ENCODE measurements around the gene HIGD1B. TPM values are rescaled to one million over a fixed set of nuclear protein-coding genes. Genes with fewer than 3 reads are reported as not detected.

HIGD1B gene
- total and polyA plus RNA-seq, 2 of the 4 experiments (the other 2 are of a cell fraction): not detected

GRCh38 chr17:44826123-44826790, 21.4 kb upstream of the HIGD1B start:
- POLR2A ChIA-PET (ENCODE audit: unreplicated experiment): interaction anchor here (0.6 to 0.7 kb wide), 2 partner anchors 34 to 1225 kb away, joined by 3 to 5 read pairs; no protein-coding TSS in a partner anchor
- CTCF ChIA-PET: interaction anchor here (0.7 kb wide), 1 partner anchor 47 kb away, joined by 3 read pairs; no protein-coding TSS in a partner anchor
- H3K27me3 ChIP-seq (ENCODE audit: control insufficient read depth, insufficient read depth, low read length): no peaks in the 10 kb centered on the region
- H4K20me1 ChIP-seq (ENCODE audit: insufficient read depth, low read length): peaks cover 22% of the 10 kb centered on the region; the same call in 1 of the 2 replicates
- 95% methylated on average over 4 of the region's 15 CpGs; no CpG with 5 or more reads in 1 of the 2 experiments for WGBS, 2 experiments (ENCODE audit: extremely low coverage in 2 of 2, insufficient read length in 1 of 2)
- H3K56ac ChIP-seq (ENCODE audit: extremely low read depth, insufficient read depth, low read length): no peak overlapping the region
- no peak overlapping the region for H2AK9ac ChIP-seq (replicated peaks; ENCODE audit: low read depth, low read length, poor library complexity)
- no peak overlapping the region for H3K14ac ChIP-seq (replicated peaks; ENCODE audit: low read depth, low read length)
- H4K5ac ChIP-seq (ENCODE audit: low read depth, low read length): no peak overlapping the region
- no peak overlapping the region for H3K18ac ChIP-seq (ENCODE audit: low read depth, low read length)
- H3K9ac ChIP-seq (ENCODE audit: low read depth, low read length): no peak overlapping the region
- ATAC-seq (ENCODE audit: low read depth) (no peak), DNase-seq (no peak)
- H2BK5ac ChIP-seq (ENCODE audit: low read depth, low read length, poor library complexity, severe bottlenecking): no peak overlapping the region
- H3K4ac ChIP-seq (ENCODE audit: low read depth, low read length): no peak overlapping the region
- intact Hi-C loops (cut with micrococcal nuclease): no loop called here
- no TSS peak for BruUV-seq (replicated peaks)
- no peaks in the 10 kb centered on the region for H3K9me3 ChIP-seq (ENCODE audit: control insufficient read depth, insufficient read depth, low read length)
- H2BK15ac ChIP-seq (ENCODE audit: low read depth, low read length): no peak overlapping the region
- no peak overlapping the region for H2BK120ac ChIP-seq (ENCODE audit: low read depth, low read length)
- H3K27ac ChIP-seq (ENCODE audit: insufficient read depth, low read length): no peak overlapping the region
- in situ Hi-C loops (cut with MboI; ENCODE audit: low sequenced_read_pairs): loop anchor here (5.0 kb wide), 1 partner anchor 34 kb away; no protein-coding TSS in a partner anchor
- no peak overlapping the region for H2BK20ac ChIP-seq (ENCODE audit: low read depth, low read length)
- dilution Hi-C loops (cut with HindIII; ENCODE audit: low sequenced_read_pairs, unreplicated experiment): no loop called here
- no peak overlapping the region for H2AFZ ChIP-seq (replicated peaks; ENCODE audit: low read length, poor library complexity)
- peaks cover 6% of the 10 kb centered on the region for H3K9me1 ChIP-seq (ENCODE audit: insufficient read depth, low read length)
- H4K91ac ChIP-seq (ENCODE audit: insufficient read depth, low read depth, low read length): no peak overlapping the region
- no peak for TF ChIP-seq MAZ (IDR thresholded peaks at IDR 0.05; ENCODE audit: borderline replicate concordance, low read depth, low read length)
- no peak for TF ChIP-seq RFX5 (IDR thresholded peaks at IDR 0.05; ENCODE audit: low read depth, low read length)
- TF ChIP-seq CHD1 (IDR thresholded peaks at IDR 0.05; ENCODE audit: low read depth, low read length): no peak
- TF ChIP-seq, protein P1, sequence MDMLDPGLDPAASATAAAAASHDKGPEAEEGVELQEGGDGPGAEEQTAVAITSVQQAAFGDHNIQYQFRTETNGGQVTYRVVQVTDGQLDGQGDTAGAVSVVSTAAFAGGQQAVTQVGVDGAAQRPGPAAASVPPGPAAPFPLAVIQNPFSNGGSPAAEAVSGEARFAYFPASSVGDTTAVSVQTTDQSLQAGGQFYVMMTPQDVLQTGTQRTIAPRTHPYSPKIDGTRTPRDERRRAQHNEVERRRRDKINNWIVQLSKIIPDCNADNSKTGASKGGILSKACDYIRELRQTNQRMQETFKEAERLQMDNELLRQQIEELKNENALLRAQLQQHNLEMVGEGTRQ (IDR thresholded peaks at IDR 0.05; ENCODE audit: low read depth, low read length): no peak
- no peak for TF ChIP-seq MXI1 (IDR thresholded peaks at IDR 0.05; ENCODE audit: borderline replicate concordance, low read depth, low read length)
- no peak for TF ChIP-seq FOS (IDR thresholded peaks at IDR 0.05; ENCODE audit: low read depth, low read length)
- TF ChIP-seq RAD21 (IDR thresholded peaks at IDR 0.05; ENCODE audit: low read length): no peak
- no peak for TF ChIP-seq RCOR1 (IDR thresholded peaks at IDR 0.05; ENCODE audit: insufficient replicate concordance, low read length)
- TF ChIP-seq CEBPB (IDR thresholded peaks at IDR 0.05; ENCODE audit: low read depth, low read length): no peak
- TF ChIP-seq, protein P2, sequence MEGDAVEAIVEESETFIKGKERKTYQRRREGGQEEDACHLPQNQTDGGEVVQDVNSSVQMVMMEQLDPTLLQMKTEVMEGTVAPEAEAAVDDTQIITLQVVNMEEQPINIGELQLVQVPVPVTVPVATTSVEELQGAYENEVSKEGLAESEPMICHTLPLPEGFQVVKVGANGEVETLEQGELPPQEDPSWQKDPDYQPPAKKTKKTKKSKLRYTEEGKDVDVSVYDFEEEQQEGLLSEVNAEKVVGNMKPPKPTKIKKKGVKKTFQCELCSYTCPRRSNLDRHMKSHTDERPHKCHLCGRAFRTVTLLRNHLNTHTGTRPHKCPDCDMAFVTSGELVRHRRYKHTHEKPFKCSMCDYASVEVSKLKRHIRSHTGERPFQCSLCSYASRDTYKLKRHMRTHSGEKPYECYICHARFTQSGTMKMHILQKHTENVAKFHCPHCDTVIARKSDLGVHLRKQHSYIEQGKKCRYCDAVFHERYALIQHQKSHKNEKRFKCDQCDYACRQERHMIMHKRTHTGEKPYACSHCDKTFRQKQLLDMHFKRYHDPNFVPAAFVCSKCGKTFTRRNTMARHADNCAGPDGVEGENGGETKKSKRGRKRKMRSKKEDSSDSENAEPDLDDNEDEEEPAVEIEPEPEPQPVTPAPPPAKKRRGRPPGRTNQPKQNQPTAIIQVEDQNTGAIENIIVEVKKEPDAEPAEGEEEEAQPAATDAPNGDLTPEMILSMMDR (conservative IDR thresholded peaks at IDR 0.05; ENCODE audit: low read depth, low read length): no peak
- TF ChIP-seq SMC3 (IDR thresholded peaks at IDR 0.05; ENCODE audit: low read depth, low read length): no peak
- TF ChIP-seq ELK1 (IDR thresholded peaks at IDR 0.05; ENCODE audit: borderline replicate concordance, low read depth, low read length): no peak
- TF ChIP-seq NFE2L2 (IDR thresholded peaks at IDR 0.05; ENCODE audit: low read depth, low read length): no peak
- H3K4me2 ChIP-seq (ENCODE audit: low read depth, low read length): no peak overlapping the region
- H3K4me3 ChIP-seq (ENCODE audit: insufficient read depth, low read depth, low read length): no peak overlapping the region
- H3K23ac ChIP-seq (ENCODE audit: low read depth, low read length): no peak overlapping the region
- no peaks in the 10 kb centered on the region for H3K36me3 ChIP-seq (ENCODE audit: control insufficient read depth, insufficient read depth, low read length)
- H4K8ac ChIP-seq (ENCODE audit: low read depth in 2 of 2, low read length in 2 of 2): no peak overlapping the region
- peaks cover 11 to 34% of the 10 kb centered on the region in 2 experiments for H3K79me1 ChIP-seq (ENCODE audit: low read depth in 1 of 2, low read length in 2 of 2)
- no peak overlapping the region for H2AK5ac ChIP-seq (ENCODE audit: low read depth, low read length)
- peaks cover 5% of the 10 kb centered on the region for H3K4me1 ChIP-seq (ENCODE audit: control insufficient read depth, insufficient read depth, low read length)

All from IMR-90 (cell line).